Neural cell (in vitro differentiated cells): Measurements from ENCODE around the gene CDH7. TPM values are rescaled to one million over a fixed set of nuclear protein-coding genes. Genes with fewer than 3 reads are reported as not detected.

Experiments
- H2AFZ ChIP-seq: fragments of 200-600, 300-800 bp; sonication (generic), shearing (Covaris generic); 2 replicates; pipeline ENCODE4 v1.6.0; 2014; ENCODE audit warnings: low read depth, mild to moderate bottlenecking, antibody characterized with exemption, low read length, moderate library complexity
- H3F3A ChIP-seq: fragments of 200-600 bp; shearing (Covaris generic); 2 replicates; pipeline ENCODE4 v1.6.1; 2016; ENCODE audit warnings: mild to moderate bottlenecking, moderate library complexity, mixed read lengths, antibody characterized with exemption, low read length; ENCODE audit not compliant: insufficient read depth, poor library complexity, severe bottlenecking
- H3K27ac ChIP-seq: fragments of 200-600, 300-800 bp; sonication (generic), shearing (Covaris generic); 2 replicates; pipeline ENCODE4 v1.5.1; 2014; ENCODE audit warnings: mild to moderate bottlenecking, low read length, moderate library complexity
- H3K27me3 ChIP-seq: fragments of 300-800, 200-600 bp; sonication (generic), shearing (Covaris generic); 2 replicates; pipeline ENCODE4 v1.6.0; 2014; ENCODE audit warnings: mild to moderate bottlenecking, low read depth, low read length, moderate library complexity; ENCODE audit not compliant: insufficient read depth
- H3K36me3 ChIP-seq: fragments of 300-800, 200-600 bp; sonication (generic), shearing (Covaris generic); 2 replicates; pipeline ENCODE4 v1.5.1; 2014; ENCODE audit warnings: mild to moderate bottlenecking, antibody characterized with exemption, low read length, moderate library complexity; ENCODE audit not compliant: insufficient read depth
- H3K4me2 ChIP-seq: fragments of 300-800, 200-600 bp; sonication (generic), shearing (Covaris generic); 2 replicates; pipeline ENCODE4 v1.6.0; 2014; ENCODE audit warnings: mild to moderate bottlenecking, low read length
- H3K4me3 ChIP-seq: fragments of 300-800, 200-600 bp; sonication (generic), shearing (Covaris generic); 2 replicates; pipeline ENCODE4 v1.5.1; 2014; ENCODE audit warnings: mild to moderate bottlenecking, low read length, moderate library complexity
- H3K79me2 ChIP-seq: fragments of 200-600 bp; shearing (Covaris generic); replicated peaks from 2 replicates; pipeline ENCODE4 v1.6.0; 2014; ENCODE audit warnings: mild to moderate bottlenecking, low read length, moderate library complexity; ENCODE audit not compliant: insufficient read depth
- H3K9ac ChIP-seq: fragments of 300-800, 200-600 bp; sonication (generic), shearing (Covaris generic); 2 replicates; pipeline ENCODE4 v1.6.1; 2016; ENCODE audit warnings: mild to moderate bottlenecking, low read length, mixed read lengths
- H3K9me2 ChIP-seq: fragments of 200-600 bp; shearing (Covaris generic); 2 replicates; pipeline ENCODE4 v1.6.1; 2016; ENCODE audit warnings: mild to moderate bottlenecking, low read length, mixed read lengths; ENCODE audit not compliant: insufficient read depth
- H3K9me3 ChIP-seq: fragments of 200-600, 300-800 bp; sonication (generic), shearing (Covaris generic); 2 replicates; pipeline ENCODE4 v1.6.1; 2016; ENCODE audit warnings: mild to moderate bottlenecking, mixed run types, low read length, moderate library complexity, mixed read lengths
- H4K20me1 ChIP-seq: fragments of 200-600 bp; shearing (Covaris generic); 2 replicates; pipeline ENCODE4 v1.6.1; 2016; ENCODE audit warnings: mild to moderate bottlenecking, mixed run types; ENCODE audit not compliant: insufficient read depth
- EP300 ChIP-seq: fragments of 450-650 bp; conservative IDR thresholded peaks from 2 replicates; pipeline ENCODE4 v1.6.1; 2014; ENCODE audit warnings: antibody characterized with exemption, mild to moderate bottlenecking, moderate library complexity; ENCODE audit not compliant: poor library complexity, severe bottlenecking
- EZH2 ChIP-seq: fragments of 200-600, 300-800 bp; shearing (Covaris generic), sonication (generic); IDR thresholded peaks from 2 replicates; pipeline ENCODE4 v1.6.1; 2014; ENCODE audit warnings: antibody characterized with exemption, low read length, borderline replicate concordance, mild to moderate bottlenecking; ENCODE audit not compliant: insufficient read depth, poor library complexity, severe bottlenecking
- MXI1 ChIP-seq: fragments of 450-650 bp; conservative IDR thresholded peaks from 2 replicates; pipeline ENCODE4 v1.6.1; 2014; ENCODE audit warnings: antibody characterized with exemption, mild to moderate bottlenecking; ENCODE audit not compliant: poor library complexity, severe bottlenecking
- POLR2AphosphoS5 ChIP-seq: IDR thresholded peaks from 2 replicates; pipeline ENCODE4 v1.6.1; 2012
- RAD21 ChIP-seq: fragments of 450-650 bp; conservative IDR thresholded peaks from 2 replicates; pipeline ENCODE4 v1.6.1; 2014; ENCODE audit warnings: antibody characterized with exemption, mild to moderate bottlenecking, moderate library complexity
- SMC3 ChIP-seq: fragments of 450-650 bp; conservative IDR thresholded peaks from 2 replicates; pipeline ENCODE4 v1.6.1; 2014; ENCODE audit warnings: antibody characterized with exemption, mild to moderate bottlenecking, moderate library complexity; ENCODE audit not compliant: poor library complexity
- TAF1 ChIP-seq: IDR thresholded peaks from 2 replicates; pipeline ENCODE4 v1.6.1; 2012; ENCODE audit warnings: low read depth
- polyA plus RNA-seq: library from polyadenylated mRNA; depleted of rRNA; stranded (reverse); fragments of >200 nt; gene quantifications from 2 replicates; pipeline ENCODE4 v1.2.3, GENCODE V29; 2014
- TF ChIP-seq, protein P1 (sequence below): fragments of 450-650 bp; IDR thresholded peaks from 2 replicates; pipeline ENCODE4 v1.5.1; 2014; ENCODE audit warnings: antibody characterized with exemption, mild to moderate bottlenecking, moderate library complexity; ENCODE audit not compliant: poor library complexity, severe bottlenecking
- TF ChIP-seq, protein P2 (sequence below): IDR thresholded peaks from 2 replicates; pipeline ENCODE4 v1.6.1; 2012; ENCODE audit warnings: borderline replicate concordance

CDH7 gene
- polyA plus RNA-seq, 1 donor from 2014 or later = 7.4 TPM

DNA sequence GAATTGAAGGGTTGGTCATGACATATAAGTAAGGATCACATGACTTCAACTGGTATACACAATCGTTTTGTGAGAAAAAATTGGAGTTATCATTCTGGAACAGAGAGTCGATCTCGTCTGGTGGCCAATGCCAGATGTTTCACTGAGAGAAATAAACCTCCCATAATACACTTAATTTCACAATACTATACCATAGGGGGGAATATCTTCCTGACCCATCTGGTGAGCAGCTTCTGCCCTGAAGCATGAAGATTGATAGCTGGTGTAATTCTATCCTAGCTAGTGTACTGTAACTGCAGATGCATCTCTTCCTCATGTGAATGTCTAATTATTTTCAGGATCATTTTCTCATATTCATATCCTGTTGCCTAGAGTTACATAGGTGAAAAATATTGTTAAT, 15.7 kb upstream of the CDH7 start:
- Histone ChIP-seq H3K9me3 (no peaks in the 10 kb centered on the region), H2AFZ (no peak overlapping the region), H3K4me3 (no peak overlapping the region), H3K27ac (no peak overlapping the region), H3K79me2 (no peaks in the 10 kb centered on the region), H3K4me2 (no peak overlapping the region), H3K27me3 (no peaks in the 10 kb centered on the region), H3K9ac (no peak overlapping the region), H3K9me2 (no peaks in the 10 kb centered on the region), H3F3A (no peaks in the 10 kb centered on the region), H3K36me3 (no peaks in the 10 kb centered on the region), H4K20me1 (no peaks in the 10 kb centered on the region)
- TF ChIP-seq POLR2AphosphoS5 = no peak
- TF ChIP-seq SMC3 = no peak
- TF ChIP-seq, protein P1, sequence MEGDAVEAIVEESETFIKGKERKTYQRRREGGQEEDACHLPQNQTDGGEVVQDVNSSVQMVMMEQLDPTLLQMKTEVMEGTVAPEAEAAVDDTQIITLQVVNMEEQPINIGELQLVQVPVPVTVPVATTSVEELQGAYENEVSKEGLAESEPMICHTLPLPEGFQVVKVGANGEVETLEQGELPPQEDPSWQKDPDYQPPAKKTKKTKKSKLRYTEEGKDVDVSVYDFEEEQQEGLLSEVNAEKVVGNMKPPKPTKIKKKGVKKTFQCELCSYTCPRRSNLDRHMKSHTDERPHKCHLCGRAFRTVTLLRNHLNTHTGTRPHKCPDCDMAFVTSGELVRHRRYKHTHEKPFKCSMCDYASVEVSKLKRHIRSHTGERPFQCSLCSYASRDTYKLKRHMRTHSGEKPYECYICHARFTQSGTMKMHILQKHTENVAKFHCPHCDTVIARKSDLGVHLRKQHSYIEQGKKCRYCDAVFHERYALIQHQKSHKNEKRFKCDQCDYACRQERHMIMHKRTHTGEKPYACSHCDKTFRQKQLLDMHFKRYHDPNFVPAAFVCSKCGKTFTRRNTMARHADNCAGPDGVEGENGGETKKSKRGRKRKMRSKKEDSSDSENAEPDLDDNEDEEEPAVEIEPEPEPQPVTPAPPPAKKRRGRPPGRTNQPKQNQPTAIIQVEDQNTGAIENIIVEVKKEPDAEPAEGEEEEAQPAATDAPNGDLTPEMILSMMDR = no peak

DNA sequence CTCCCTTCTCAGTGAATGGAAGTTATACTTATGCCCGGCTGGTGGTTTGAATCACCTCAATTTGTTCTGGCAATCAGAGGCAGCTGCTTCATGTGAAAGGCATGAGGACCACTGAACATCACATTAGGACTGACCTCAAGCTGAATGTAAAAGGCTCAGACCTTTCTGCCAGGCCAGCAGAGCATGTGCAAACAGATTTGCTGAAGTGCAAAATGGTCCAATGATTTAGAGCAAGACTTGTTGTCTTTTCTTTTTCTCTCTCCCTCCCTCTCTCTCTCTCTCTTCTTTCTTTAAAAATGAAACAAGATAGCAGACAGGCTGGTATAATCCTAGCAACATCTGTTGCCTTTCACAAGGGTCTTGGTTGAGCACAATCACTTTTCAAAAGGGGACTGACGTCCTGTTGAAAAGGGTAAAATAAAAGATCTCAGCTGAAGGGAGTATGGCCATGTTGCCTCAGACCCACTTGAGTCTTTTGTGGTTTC, 13.3 kb upstream of the CDH7 start:
- H4K20me1 ChIP-seq = no peaks in the 10 kb centered on the region
- no peak overlapping the region for H3K9ac ChIP-seq
- H3K36me3 ChIP-seq = no peaks in the 10 kb centered on the region
- H3K27me3 ChIP-seq = no peaks in the 10 kb centered on the region
- no peaks in the 10 kb centered on the region for H3K9me3 ChIP-seq
- no peak overlapping the region for H3K4me2 ChIP-seq
- H3K27ac ChIP-seq = no peak overlapping the region
- H3K4me3 ChIP-seq = no peak overlapping the region
- no peaks in the 10 kb centered on the region for H3K9me2 ChIP-seq
- no peaks in the 10 kb centered on the region for H3K79me2 ChIP-seq
- TF ChIP-seq POLR2AphosphoS5 = peak; percentile 50
- TF ChIP-seq, protein P1 = no peak
- no peaks in the 10 kb centered on the region for H3F3A ChIP-seq
- H2AFZ ChIP-seq = no peak overlapping the region

DNA sequence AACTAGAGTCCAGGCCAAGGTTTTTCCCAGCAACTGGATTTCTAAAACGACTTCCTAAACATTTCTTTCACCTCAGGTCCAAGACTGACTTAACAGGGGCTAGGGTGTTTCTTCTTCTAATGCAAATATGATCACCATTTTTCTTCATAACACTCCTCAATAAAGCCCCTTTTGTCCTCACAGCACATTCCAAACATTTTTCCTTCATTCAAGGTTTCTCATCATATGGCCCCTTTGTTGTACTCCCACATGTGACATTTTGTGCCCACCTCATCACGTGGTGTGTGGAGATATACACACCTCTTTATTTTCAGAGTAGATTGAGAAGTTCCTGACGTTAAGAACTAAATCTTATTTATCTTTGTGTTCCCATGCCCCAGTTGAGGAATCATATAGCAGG, 3.9 kb upstream of the CDH7 start:
- no peak for TF ChIP-seq EZH2
- TF ChIP-seq SMC3 = no peak
- TF ChIP-seq, protein P1 = no peak
- no peak for TF ChIP-seq RAD21
- no peak for TF ChIP-seq TAF1
- no peak for TF ChIP-seq EP300
- no peak for TF ChIP-seq MXI1
- TF ChIP-seq POLR2AphosphoS5 = no peak
- TF ChIP-seq, protein P2, sequence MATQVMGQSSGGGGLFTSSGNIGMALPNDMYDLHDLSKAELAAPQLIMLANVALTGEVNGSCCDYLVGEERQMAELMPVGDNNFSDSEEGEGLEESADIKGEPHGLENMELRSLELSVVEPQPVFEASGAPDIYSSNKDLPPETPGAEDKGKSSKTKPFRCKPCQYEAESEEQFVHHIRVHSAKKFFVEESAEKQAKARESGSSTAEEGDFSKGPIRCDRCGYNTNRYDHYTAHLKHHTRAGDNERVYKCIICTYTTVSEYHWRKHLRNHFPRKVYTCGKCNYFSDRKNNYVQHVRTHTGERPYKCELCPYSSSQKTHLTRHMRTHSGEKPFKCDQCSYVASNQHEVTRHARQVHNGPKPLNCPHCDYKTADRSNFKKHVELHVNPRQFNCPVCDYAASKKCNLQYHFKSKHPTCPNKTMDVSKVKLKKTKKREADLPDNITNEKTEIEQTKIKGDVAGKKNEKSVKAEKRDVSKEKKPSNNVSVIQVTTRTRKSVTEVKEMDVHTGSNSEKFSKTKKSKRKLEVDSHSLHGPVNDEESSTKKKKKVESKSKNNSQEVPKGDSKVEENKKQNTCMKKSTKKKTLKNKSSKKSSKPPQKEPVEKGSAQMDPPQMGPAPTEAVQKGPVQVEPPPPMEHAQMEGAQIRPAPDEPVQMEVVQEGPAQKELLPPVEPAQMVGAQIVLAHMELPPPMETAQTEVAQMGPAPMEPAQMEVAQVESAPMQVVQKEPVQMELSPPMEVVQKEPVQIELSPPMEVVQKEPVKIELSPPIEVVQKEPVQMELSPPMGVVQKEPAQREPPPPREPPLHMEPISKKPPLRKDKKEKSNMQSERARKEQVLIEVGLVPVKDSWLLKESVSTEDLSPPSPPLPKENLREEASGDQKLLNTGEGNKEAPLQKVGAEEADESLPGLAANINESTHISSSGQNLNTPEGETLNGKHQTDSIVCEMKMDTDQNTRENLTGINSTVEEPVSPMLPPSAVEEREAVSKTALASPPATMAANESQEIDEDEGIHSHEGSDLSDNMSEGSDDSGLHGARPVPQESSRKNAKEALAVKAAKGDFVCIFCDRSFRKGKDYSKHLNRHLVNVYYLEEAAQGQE = no peak

More for the DNA sequence above, 3.9 kb upstream of the CDH7 start:
- peaks cover 3% of the 10 kb centered on the region for H3F3A ChIP-seq
- no peak overlapping the region for H3K9ac ChIP-seq
- no peaks in the 10 kb centered on the region for H3K9me3 ChIP-seq
- no peak overlapping the region for H3K4me3 ChIP-seq
- H3K27me3 ChIP-seq = no peaks in the 10 kb centered on the region
- no peak overlapping the region for H3K27ac ChIP-seq
- H4K20me1 ChIP-seq = no peaks in the 10 kb centered on the region
- no peak overlapping the region for H3K4me2 ChIP-seq
- H3K9me2 ChIP-seq = peaks cover 3% of the 10 kb centered on the region
- H2AFZ ChIP-seq = no peak overlapping the region
- no peaks in the 10 kb centered on the region for H3K36me3 ChIP-seq
- no peaks in the 10 kb centered on the region for H3K79me2 ChIP-seq
